ENCODE data around the gene SOX4. TPM values are rescaled to one million over a fixed set of nuclear protein-coding genes. Genes with fewer than 3 reads are reported as not detected.
A peak's percentile ranks its signal among the peaks of the same experiment; 100 is the strongest.

The SOX4 gene
- total RNA-seq, 1 donor from 2014 or later = 147 TPM

- Mint-ChIP-seq H3K4me3 (peak overlapping the region; percentile 98), H3K4me1 (peaks cover 18% of the 10 kb centered on the region), H3K9me3 (peaks cover 26% of the 10 kb centered on the region), H3K36me3 (no peaks in the 10 kb centered on the region), H3K27ac (no peak overlapping the region), H3K27me3 (ENCODE audit: insufficient read depth, low read depth) (peaks cover 14% of the 10 kb centered on the region)
- Histone ChIP-seq H3K9ac (no peak overlapping the region), H4K20me1 (ENCODE audit: low read depth) (no peaks in the 10 kb centered on the region), H3F3A (ENCODE audit: low read depth) (peaks cover 25% of the 10 kb centered on the region), H3K36me3 (no peaks in the 10 kb centered on the region), H3K79me2 (ENCODE audit: low read depth) (no peaks in the 10 kb centered on the region), H3K27me3 (no peaks in the 10 kb centered on the region), H2AFZ (replicated peaks) (no peak overlapping the region), H3K9me3 (ENCODE audit: low read depth) (peaks cover 12% of the 10 kb centered on the region), H3K27ac (no peak overlapping the region), H3K4me3 (peak overlapping the region; percentile 61), H3K4me1 (peaks cover 17% of the 10 kb centered on the region), H3K4me2 (peak overlapping the region; percentile 94)
- TF ChIP-seq EZH2phosphoT487 (IDR thresholded peaks at IDR 0.05) (no peak), EZH2 (IDR thresholded peaks at IDR 0.05) (no peak)
- TF ChIP-seq, protein P1, sequence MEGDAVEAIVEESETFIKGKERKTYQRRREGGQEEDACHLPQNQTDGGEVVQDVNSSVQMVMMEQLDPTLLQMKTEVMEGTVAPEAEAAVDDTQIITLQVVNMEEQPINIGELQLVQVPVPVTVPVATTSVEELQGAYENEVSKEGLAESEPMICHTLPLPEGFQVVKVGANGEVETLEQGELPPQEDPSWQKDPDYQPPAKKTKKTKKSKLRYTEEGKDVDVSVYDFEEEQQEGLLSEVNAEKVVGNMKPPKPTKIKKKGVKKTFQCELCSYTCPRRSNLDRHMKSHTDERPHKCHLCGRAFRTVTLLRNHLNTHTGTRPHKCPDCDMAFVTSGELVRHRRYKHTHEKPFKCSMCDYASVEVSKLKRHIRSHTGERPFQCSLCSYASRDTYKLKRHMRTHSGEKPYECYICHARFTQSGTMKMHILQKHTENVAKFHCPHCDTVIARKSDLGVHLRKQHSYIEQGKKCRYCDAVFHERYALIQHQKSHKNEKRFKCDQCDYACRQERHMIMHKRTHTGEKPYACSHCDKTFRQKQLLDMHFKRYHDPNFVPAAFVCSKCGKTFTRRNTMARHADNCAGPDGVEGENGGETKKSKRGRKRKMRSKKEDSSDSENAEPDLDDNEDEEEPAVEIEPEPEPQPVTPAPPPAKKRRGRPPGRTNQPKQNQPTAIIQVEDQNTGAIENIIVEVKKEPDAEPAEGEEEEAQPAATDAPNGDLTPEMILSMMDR (IDR thresholded peaks at IDR 0.05) = no peak
- DNase-seq (ENCODE audit: low spot score) = no peak
These were observed 7.3 kb upstream of the SOX4 start for GRCh38 chr6:21586300-21586699.

- no peaks in the 10 kb centered on the region for H3K79me2 ChIP-seq (ENCODE audit: low read depth)
- H3K4me3 ChIP-seq = peak overlapping the region; percentile 61
- peak overlapping the region; percentile 88 for H3K27ac Mint-ChIP-seq
- no peaks in the 10 kb centered on the region for H4K20me1 ChIP-seq (ENCODE audit: low read depth)
- H3K4me1 ChIP-seq = peaks cover 17% of the 10 kb centered on the region
- peaks cover 9% of the 10 kb centered on the region for H3K9me3 ChIP-seq (ENCODE audit: low read depth)
- no peak overlapping the region for H3K27ac ChIP-seq
- peaks cover 24% of the 10 kb centered on the region for H3K9me3 Mint-ChIP-seq
- DNase-seq (ENCODE audit: low spot score) = no peak
- peak overlapping the region; percentile 98 for H3K4me3 Mint-ChIP-seq
- H3K4me1 Mint-ChIP-seq = peaks cover 18% of the 10 kb centered on the region
- peak overlapping the region; percentile 94 for H3K4me2 ChIP-seq
- TF ChIP-seq, protein P1 (IDR thresholded peaks at IDR 0.05) = no peak
- TF ChIP-seq EZH2phosphoT487 (IDR thresholded peaks at IDR 0.05) = no peak
- TF ChIP-seq EZH2 (IDR thresholded peaks at IDR 0.05) = no peak
- H3F3A ChIP-seq (ENCODE audit: low read depth) = peaks cover 25% of the 10 kb centered on the region
- no peaks in the 10 kb centered on the region for H3K27me3 ChIP-seq
- peaks cover 14% of the 10 kb centered on the region for H3K27me3 Mint-ChIP-seq (ENCODE audit: insufficient read depth, low read depth)
- no peaks in the 10 kb centered on the region for H3K36me3 ChIP-seq
- peak overlapping the region; percentile 83 for H2AFZ ChIP-seq (replicated peaks)
- H3K9ac ChIP-seq = no peak overlapping the region
- no peaks in the 10 kb centered on the region for H3K36me3 Mint-ChIP-seq
These were observed 6.8 kb upstream of the SOX4 start for GRCh38 chr6:21586740-21587178.

GRCh38 chr6:21587179-21587960 is 6.2 kb upstream of the SOX4 start:
- no peak for TF ChIP-seq EZH2 (IDR thresholded peaks at IDR 0.05)
- TF ChIP-seq, protein P1 (IDR thresholded peaks at IDR 0.05) = peak; percentile 25
- Mint-ChIP-seq H3K27me3 (ENCODE audit: insufficient read depth, low read depth) (peaks cover 12% of the 10 kb centered on the region), H3K27ac (peak overlapping the region; percentile 95), H3K4me1 (peaks cover 18% of the 10 kb centered on the region), H3K9me3 (peaks cover 18% of the 10 kb centered on the region), H3K36me3 (no peaks in the 10 kb centered on the region), H3K4me3 (peak overlapping the region; percentile 98)
- Histone ChIP-seq H3K4me2 (peak overlapping the region; percentile 94), H3K9me3 (ENCODE audit: low read depth) (peaks cover 3% of the 10 kb centered on the region), H3K27ac (peak overlapping the region; percentile 40), H3K27me3 (no peaks in the 10 kb centered on the region), H3K9ac (no peak overlapping the region), H3K4me1 (peaks cover 17% of the 10 kb centered on the region), H3K79me2 (ENCODE audit: low read depth) (no peaks in the 10 kb centered on the region), H3F3A (ENCODE audit: low read depth) (peaks cover 25% of the 10 kb centered on the region), H2AFZ (replicated peaks) (peak overlapping the region; percentile 83), H3K36me3 (no peaks in the 10 kb centered on the region), H3K4me3 (peak overlapping the region; percentile 61), H4K20me1 (ENCODE audit: low read depth) (no peaks in the 10 kb centered on the region)
- peak; percentile 85 for DNase-seq (ENCODE audit: low spot score)
